Suprapubic skin (tissue), 4 donors: ENCODE measurements around the gene AFM. TPM values are rescaled to one million over a fixed set of nuclear protein-coding genes. Genes with fewer than 3 reads are reported as not detected.
"Not testable (repeated sequence)": the region's sequence is repeated elsewhere in the genome, so short reads cannot be mapped to it uniquely, and the experiment has no call there.

Experiments
- DNase-seq, 2 donors: peaks; one replicate each; pipeline ENCODE4 v3.0.0-alpha.2; 2019; ENCODE audit warnings: low spot score in 2 of 2
- H3K27ac ChIP-seq: fragments of 200-600 bp; sonication (generic); one replicate; pipeline ENCODE4 v1.5.1; 2019
- H3K27me3 ChIP-seq: fragments of 200-600 bp; sonication (generic); one replicate; pipeline ENCODE4 v1.5.1; 2019
- H3K36me3 ChIP-seq: fragments of 200-600 bp; sonication (generic); one replicate; pipeline ENCODE4 v1.5.1; 2019
- H3K4me1 ChIP-seq: fragments of 200-600 bp; sonication (generic); one replicate; pipeline ENCODE4 v1.5.1; 2019
- H3K4me3 ChIP-seq: fragments of 200-600 bp; sonication (generic); one replicate; pipeline ENCODE4 v1.5.1; 2019; ENCODE audit warnings: mild to moderate bottlenecking
- H3K9me3 ChIP-seq: fragments of 200-600 bp; sonication (generic); one replicate; pipeline ENCODE4 v1.5.1; 2019
- CTCF ChIP-seq, 2 donors: fragments of 200-600 bp in 1 of 2; fragments of 450-650 bp in 1 of 2; sonication (generic) in 1 of 2; IDR thresholded peaks; one replicate each; pipeline ENCODE4 v1.5.1; 2016 to 2019; ENCODE audit warnings: antibody characterized with exemption in 2 of 2, mild to moderate bottlenecking in 1 of 2, moderate library complexity in 1 of 2
- EP300 ChIP-seq: sonication (generic); formaldehyde crosslinking; IDR thresholded peaks from one replicate; pipeline ENCODE4 v1.6.1; 2017; ENCODE audit warnings: antibody characterized with exemption
- POLR2A ChIP-seq, 2 donors: fragments of 450-650 bp; IDR thresholded peaks; one replicate each; pipeline ENCODE4 v1.6.1; 2017; ENCODE audit warnings: antibody characterized with exemption in 2 of 2, mild to moderate bottlenecking in 2 of 2, moderate library complexity in 2 of 2
- POLR2AphosphoS5 ChIP-seq, 3 donors: sonication (generic); formaldehyde crosslinking; IDR thresholded peaks; one replicate each; pipeline ENCODE4 v1.6.1; 2017; ENCODE audit warnings: antibody characterized with exemption in 3 of 3
- WGBS: methylation state at CpG from one replicate; pipeline ENCODE4 v1.1.5; 2018; 5-methylcytosine and 5-hydroxymethylcytosine counted together
- total RNA-seq, 4 donors: library from RNA; depleted of rRNA; stranded (reverse); fragments of >200 nt; gene quantifications; one replicate each; pipeline ENCODE4 v1.1.0, GENCODE V29; 2016

The AFM gene
- total RNA-seq, 4 donors from 2014 or later = not detected

- no peak overlapping the region for H3K27ac ChIP-seq
- WGBS = 81% methylated on average over 3 of the region's 3 CpGs
- no peak for DNase-seq
- TF ChIP-seq POLR2A (IDR thresholded peaks at IDR 0.05) = no peak
- TF ChIP-seq EP300 = no peak
- no peak for TF ChIP-seq POLR2AphosphoS5 (IDR thresholded peaks at IDR 0.05)
- TF ChIP-seq CTCF (IDR thresholded peaks at IDR 0.05) = no peak
- no peak overlapping the region for H3K4me3 ChIP-seq
- no peaks in the 10 kb centered on the region for H3K36me3 ChIP-seq
- no peaks in the 10 kb centered on the region for H3K27me3 ChIP-seq
- H3K4me1 ChIP-seq = no peaks in the 10 kb centered on the region
- no peaks in the 10 kb centered on the region for H3K9me3 ChIP-seq
These were observed 59.3 kb downstream of the AFM start for GRCh38 chr4:73540826-73541225.

GRCh38 chr4:73541251-73541650 is 59.7 kb downstream of the AFM start:
- 57% methylated on average over 3 of the region's 3 CpGs for WGBS
- Histone ChIP-seq H3K4me1 (no peaks in the 10 kb centered on the region), H3K27me3 (no peaks in the 10 kb centered on the region), H3K9me3 (no peaks in the 10 kb centered on the region), H3K27ac (no peak overlapping the region), H3K36me3 (no peaks in the 10 kb centered on the region), H3K4me3 (no peak overlapping the region)
- TF ChIP-seq POLR2A (IDR thresholded peaks at IDR 0.05) (no peak), EP300 (no peak), POLR2AphosphoS5 (IDR thresholded peaks at IDR 0.05) (no peak), CTCF (IDR thresholded peaks at IDR 0.05) (no peak)
- DNase-seq = no peak

GRCh38 chr4:73544620-73545019 is 63.1 kb downstream of the AFM start:
- H3K4me1 ChIP-seq = no peaks in the 10 kb centered on the region
- DNase-seq = no peak
- no peaks in the 10 kb centered on the region for H3K36me3 ChIP-seq
- H3K9me3 ChIP-seq = no peaks in the 10 kb centered on the region
- H3K27ac ChIP-seq = no peak overlapping the region
- H3K27me3 ChIP-seq = no peaks in the 10 kb centered on the region
- no peak overlapping the region for H3K4me3 ChIP-seq
- TF ChIP-seq EP300 = no peak
- TF ChIP-seq POLR2A (IDR thresholded peaks at IDR 0.05) = no peak
- no peak for TF ChIP-seq CTCF (IDR thresholded peaks at IDR 0.05)
- TF ChIP-seq POLR2AphosphoS5 (IDR thresholded peaks at IDR 0.05) = no peak
- WGBS = 95% methylated on average over 2 of the region's 2 CpGs

GRCh38 chr4:73550865-73551264 is 69.3 kb downstream of the AFM start:
- DNase-seq, H3K4me3 ChIP-seq, H3K4me1 ChIP-seq, H3K36me3 ChIP-seq, H3K27me3 ChIP-seq, H3K9me3 ChIP-seq, H3K27ac ChIP-seq: not testable (repeated sequence)
- WGBS = 95% methylated on average over 11 of the region's 11 CpGs

Other genes starting within 250 kb of the AFM start
- 10 to 100 TPM; 68.2 to 80.2 (median 71.1) TPM for gene ANKRD17, start 222.9 kb upstream of the AFM start, total RNA-seq
- gene ALB, start 77.5 kb upstream of the AFM start, total RNA-seq = 10 to 100 TPM in 1 of 4 donors, not detected in 3; 84.5 TPM
- not detected for gene AFP, start 45.5 kb upstream of the AFM start, total RNA-seq
- gene RASSF6, start 138.7 kb downstream of the AFM start, total RNA-seq = 10 to 100 TPM in 3 of 4 donors, 1 to 10 TPM in 1; 6.0 to 15.6 (median 13.5) TPM